Stimulated activated CD4-positive, alpha-beta T cell treated with anti-CD3 and anti-CD28 coated beads, Interleukin-4, amount 100 ng/mL, for 1 hour (primary cell): ENCODE data around the gene CEP131.

Experiments
- DNase-seq: peaks from one replicate; pipeline ENCODE4 v3.0.0-alpha.2; 2020

Gene CEP131

DNA sequence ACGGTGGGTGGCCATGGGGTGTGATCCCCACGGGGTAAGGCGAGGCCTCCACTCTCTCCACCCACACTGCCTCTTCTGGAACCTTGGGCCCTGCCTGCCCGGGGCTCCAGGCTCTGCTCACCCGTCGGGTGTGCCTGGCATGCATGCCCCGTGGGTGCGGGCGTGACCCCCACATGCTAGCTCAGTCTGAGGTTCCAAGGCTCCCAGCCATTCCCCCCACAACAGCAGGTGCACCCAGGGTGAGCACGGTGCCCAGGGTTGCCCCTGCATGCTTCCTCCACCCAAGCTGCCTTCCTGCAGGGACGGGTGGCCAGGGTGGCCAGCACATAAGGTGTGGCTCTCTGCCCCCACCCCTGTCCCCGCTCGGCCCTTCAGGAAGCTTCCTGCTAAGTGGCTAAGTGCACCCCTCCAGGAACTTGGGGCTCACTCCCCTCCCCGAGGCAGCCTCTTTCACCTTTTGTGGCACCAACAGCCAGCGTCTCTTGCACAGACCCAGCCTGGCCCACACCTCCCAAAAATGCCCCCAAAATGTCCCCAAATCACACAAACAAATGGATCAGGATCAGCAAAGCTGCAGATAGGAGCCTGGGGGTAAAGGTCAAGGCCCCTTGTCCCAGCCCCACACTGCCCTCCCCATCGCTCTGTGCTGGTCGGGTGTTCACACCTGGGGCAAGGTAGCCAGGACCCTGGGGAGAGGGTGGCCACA, 78.9 kb downstream of the CEP131 start:
- no peak for DNase-seq

DNA sequence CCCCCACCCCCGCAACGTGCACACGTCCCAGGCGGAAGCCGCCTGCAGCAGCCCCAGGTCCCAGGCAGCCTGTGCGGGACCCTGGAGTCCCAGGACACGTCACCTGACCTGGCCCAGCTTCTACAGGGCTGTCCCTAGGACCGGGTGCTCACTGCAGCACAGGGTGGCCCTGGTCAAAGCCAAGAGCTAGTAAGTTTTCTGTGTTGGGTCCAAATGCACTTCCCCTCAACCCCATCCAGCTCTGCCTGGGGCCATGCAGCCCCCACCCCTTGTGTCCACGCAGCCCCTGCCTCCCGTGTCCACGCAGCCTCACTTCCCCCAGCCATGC, 79.6 kb downstream of the CEP131 start:
- DNase-seq, result no peak

- peak; percentile 57 for DNase-seq
These were observed 80.2 kb downstream of the CEP131 start for GRCh38 chr17:81142301-81143199.

GRCh38 chr17:81140695-81141094, 82.1 kb downstream of the CEP131 start:
- DNase-seq, result no peak

DNA sequence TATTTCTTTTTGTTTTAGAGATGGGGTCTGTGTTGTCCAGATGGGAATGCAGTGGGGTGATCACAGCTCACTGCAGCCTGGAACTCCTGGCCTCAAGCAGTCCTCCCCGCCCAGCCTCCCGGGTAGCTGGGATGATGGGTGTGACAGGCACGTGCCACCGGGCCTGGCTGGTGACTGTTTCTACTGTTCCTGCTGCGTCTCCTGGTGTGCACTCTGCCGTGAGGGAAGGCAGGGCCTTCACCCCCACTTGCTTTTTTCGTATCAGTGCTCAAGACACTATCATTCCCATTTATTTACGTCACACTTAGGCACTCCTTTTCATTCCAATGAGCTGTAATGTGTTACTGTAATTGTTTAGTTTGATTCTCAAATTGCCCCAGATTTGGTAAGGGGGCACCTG, 82.7 kb downstream of the CEP131 start:
- no peak for DNase-seq
